HG03442 (cell line): Measurements from ENCODE around the gene GRIK1.

Source experiments
- ATAC-seq: cut with Tn5 transposase; IDR thresholded peaks from one replicate; pipeline ENCODE4 v1.9.1; 2021; ENCODE audit warnings: mild to moderate bottlenecking, moderate library complexity; ENCODE audit not compliant: unreplicated experiment

GRIK1 gene

DNA sequence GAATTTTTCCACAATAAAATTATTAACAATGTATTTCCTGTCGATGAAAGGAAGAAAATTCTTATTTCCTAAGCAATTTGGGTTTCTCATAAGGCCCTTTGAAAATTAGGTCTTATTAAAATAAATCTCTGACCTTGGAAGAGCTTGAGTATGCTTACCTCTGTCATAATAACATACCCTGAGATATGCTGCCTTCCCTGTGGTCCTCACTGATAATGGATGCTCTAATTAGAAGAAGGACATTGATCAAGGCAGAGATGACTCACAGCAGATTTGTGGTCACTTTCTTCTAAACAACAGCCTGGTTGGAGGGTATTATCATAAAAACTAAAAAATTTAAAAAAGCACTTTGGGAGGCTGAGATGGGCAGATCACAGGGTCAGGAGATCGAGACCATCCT, 217.8 kb downstream of the GRIK1 start:
- no peak for ATAC-seq

DNA sequence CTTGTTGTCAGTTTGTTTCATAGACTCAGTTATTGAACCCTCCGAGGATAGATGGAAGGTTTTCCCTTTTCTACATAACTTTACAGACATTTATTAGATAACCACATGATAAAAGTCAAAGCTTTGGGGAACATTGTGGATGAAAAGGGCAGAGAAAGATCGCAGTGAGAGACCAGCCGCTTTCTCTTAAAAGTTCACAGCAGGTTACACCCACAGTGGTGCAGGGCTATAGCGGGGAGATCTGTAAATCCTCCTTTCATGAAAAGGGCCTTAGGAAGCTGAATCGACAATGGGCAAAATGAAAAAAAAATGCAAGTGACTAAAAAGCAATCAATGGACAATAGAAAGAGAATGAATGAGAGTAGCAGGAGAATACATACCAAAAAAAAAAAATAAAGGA, 218.6 kb downstream of the GRIK1 start:
- ATAC-seq: no peak

- ATAC-seq: no peak
Observed at GRCh38 chr21:29719521-29719920, 220.3 kb downstream of the GRIK1 start.

GRCh38 chr21:29718081-29718815, 221.5 kb downstream of the GRIK1 start:
- ATAC-seq: no peak

DNA sequence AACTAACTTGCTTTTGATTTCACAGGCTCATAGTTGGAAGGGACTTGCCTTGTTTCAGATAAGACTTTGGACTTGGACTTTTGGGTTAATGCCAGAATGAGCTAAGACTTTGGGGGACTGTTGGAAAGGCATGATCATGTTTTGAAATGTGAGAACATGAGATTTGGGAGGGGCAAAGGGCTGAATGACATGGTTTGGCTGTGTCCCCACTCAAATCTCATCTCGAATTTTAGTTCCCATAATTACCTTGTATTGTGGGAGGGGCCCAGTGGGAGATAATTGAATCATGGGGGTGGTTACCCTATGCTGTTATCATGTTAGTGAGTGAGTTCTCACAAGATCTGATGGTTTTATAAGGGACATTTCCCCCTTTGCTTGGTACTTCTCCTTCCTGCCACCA, 222.1 kb downstream of the GRIK1 start:
- no peak for ATAC-seq

DNA sequence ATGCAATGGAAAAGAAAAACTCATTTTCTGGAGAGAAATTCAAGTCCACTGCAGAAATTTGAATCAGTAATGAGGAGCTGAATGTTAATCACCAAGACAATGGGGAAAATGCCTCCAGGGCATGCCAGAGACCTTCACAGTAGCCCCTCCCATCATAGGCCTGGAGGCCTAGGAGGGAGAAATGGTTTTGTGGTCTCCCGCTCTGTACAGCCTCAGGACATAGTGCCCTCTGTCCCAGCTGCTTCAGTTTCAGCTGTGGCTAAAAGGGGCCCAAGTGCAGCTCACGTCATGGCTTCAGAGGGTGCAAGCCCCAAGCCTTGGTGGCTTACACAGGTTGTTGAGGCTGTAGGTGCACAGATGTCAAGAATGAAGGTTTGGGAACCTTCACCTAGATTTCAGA, 223.0 kb downstream of the GRIK1 start:
- ATAC-seq: no peak

DNA sequence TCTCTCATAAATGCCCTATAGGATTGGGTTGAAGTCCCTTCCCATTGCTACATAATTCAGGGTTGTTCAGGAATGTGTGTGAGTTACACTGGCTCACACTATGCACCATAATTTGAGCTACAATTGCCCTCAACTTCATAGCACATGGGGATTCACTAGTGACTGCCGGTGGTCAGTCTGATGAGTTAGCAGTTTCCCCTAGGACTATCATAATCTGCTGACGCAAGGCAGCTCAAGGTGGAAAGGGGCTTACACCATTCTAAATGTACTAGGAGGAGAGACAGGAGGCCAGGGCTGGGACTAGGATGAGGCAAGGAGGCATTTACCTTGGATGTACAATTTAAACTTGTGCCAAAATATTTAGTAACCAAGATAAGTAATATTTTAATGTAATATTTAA, 224.7 kb downstream of the GRIK1 start:
- no peak for ATAC-seq

DNA sequence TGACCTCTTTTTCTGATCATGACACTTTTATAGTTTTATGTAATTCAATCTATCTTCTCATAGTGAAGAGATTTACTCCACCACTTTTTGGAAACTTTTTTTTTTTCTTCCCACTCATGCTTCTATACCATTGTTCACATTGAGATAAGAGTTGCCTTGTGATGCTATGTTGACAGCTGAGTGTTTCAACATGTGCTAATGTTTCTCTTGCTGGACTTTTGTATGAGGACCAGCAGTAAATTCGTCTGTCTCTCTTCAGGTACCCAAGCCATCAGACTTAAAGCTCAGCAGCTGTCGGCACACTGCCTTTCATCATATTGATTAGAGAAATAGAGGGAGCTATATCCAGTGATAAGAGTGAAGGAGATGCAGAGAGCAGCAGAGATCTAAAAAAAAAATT, 227.0 kb downstream of the GRIK1 start:
- no peak for ATAC-seq

GRCh38 chr21:29711236-29711635, 228.6 kb downstream of the GRIK1 start:
- ATAC-seq: no peak

DNA sequence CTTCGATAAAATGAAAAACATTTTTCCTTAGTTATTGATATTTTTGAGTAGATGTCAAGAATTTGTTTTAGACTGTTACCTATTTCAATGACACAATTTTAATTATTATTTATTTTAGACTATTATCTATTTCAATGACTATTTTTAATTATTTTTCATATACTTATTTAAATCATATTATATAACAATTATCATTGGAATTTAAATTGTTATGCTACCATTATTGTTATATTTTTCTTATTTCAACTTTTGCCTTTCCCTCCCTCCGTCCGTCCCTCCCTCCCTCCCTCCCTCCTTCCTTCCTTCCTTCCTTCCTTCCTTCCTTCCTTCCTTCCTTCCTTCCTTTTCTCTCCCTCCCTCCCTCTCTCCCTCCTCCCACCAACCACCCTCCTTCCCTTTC, 229.3 kb downstream of the GRIK1 start:
- ATAC-seq: no peak

DNA sequence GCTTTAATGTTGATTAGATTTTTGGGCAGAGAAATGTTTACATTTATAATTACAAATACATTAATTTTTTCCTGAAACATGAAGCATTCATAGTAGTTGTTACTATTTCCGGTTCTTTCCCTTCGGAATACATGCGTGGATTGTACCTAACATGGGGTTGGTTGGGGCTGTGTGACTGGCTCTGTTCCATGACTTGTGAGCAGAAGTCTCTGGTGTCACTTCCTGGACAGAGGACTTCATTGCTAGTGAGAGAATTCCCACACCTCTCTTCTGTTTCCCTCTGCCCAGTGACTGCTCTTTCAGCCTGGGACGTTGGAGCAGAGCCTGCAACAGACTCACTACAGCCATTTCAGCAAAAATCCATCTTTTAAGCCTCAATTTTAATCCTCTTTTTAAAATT, 231.4 kb downstream of the GRIK1 start:
- no peak for ATAC-seq

DNA sequence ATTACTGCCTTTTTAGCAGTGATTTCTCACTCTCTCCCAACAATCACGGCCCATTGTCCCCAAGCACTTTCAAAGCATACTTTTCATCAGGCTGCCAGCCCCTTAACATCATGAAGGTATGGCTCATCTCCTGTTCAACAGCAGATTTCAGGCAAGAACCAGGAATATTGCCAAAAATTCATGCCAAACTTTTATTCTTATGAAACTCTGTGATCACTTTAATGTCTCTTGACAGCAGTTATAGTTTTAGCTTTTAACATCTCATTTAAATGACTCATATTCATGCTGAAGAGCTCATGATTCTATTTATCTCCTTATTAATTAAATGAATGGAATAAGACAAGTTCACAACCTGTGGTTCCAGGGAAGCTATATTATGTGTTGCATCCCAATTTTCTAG, 235.1 kb downstream of the GRIK1 start:
- no peak for ATAC-seq

DNA sequence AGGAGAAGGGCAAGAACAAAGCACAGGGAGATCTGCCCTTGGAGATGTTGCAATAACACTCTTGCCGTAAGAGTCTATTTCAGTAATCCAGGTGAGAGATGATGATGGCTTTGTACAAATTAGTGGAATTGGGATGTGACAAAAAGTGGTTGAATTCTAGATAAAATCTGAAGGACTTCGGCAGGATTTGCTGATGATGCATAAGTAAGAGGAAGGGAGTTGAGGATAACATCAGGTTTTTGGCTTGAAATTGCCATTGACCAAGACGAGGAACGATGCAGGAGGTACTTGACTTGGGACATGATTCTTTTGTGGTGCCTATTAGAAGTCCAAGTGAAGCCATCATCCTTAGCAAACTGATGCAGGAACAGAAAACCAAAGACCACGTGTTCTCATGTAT, 238.1 kb downstream of the GRIK1 start:
- ATAC-seq: no peak

GRCh38 chr21:29697555-29698193, 242.1 kb downstream of the GRIK1 start:
- ATAC-seq: peak; percentile 68

DNA sequence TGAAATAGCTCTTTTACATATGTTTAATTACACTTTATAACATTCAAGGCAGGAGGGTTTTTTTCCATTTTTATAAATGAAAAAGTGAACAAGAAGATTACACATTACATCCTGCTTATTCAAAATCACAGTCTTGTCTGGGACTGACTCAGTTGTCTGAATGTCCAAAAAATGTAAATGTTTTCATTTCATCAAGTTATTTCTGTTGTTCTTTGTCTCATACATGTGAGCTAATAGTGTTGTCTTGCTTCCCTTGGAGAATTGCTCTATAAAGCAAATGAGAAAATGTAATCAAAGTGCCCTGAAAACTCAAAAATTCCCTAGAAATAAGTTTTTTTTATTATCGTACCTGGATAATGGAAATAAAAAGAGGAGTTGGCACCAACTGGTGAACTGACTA, 242.9 kb downstream of the GRIK1 start:
- ATAC-seq: no peak

DNA sequence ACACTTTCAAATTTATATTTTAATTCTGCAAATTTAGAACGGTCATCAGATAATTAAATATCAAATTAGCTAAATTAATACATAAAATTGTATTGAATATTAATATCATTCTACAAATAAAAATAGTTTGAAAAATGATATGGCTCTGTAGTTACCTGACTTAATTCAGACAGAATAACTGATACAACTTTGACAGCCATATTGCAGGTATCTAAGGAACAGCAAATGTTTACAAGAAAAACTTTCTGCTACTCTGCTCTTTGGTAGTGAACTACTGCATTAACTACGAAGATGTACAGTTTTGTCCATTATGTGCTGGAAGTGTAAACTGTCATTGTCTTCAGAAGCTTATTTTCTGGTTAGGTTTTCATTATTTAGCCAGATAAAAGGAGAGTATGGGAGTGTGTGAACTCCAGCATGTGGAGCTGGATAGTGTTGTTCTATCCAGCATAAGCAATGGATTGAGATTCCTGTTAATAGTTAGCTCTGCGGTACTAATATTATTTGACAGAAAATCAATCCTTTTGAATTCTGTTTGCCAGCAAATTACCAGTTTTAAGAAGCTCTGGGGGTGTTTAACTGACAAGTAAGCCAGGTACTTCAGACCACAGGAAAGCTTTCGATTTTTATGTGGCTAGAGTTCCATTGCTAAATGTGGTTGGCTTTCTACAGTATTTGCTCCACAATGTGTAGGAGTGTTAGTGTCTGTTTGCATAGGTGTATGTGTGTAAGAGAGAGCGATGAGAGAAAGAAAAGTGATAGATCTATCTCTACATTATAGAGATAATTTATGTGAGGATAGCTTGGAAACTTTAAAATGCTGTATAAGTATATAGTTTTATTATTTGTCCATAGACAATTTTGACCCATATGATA, 247.9 kb downstream of the GRIK1 start:
- ATAC-seq: no peak

DNA sequence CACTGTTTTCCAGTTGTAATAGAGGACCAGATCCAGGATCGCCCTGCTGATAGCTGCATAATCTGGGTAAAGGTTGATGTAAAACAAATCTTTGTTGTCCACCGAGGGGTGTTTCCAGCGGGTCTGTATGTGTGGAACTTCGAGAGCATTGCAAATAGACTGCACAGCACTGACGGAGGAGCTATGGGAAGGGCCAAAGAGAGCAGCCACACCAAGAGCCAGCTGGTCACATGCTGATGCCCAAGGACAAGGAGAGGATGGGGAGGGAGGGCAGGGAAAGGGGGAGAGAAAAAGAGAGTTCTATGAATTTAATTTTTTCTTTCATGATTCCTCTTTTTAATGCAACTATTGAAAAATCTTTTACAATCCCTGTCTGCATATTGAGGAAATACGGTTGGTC, 250.0 kb downstream of the GRIK1 start:
- no peak for ATAC-seq

DNA sequence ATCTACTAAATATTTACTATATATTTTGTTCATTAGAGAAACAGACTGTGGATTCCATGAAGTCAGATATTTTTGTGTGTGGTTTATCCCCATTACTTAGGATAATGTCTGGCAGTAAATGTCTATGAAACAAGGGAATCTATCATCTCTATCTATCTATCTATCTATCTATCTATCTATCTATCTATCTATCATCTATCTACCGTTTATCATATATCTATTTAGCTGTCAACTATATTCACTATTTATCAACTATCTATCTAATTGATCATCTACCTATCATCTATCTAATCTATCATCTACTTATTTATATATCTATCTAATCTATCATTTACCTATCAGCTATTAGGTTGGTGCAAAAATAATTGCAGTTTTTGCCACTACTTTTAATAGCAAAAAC, 255.7 kb downstream of the GRIK1 start:
- no peak for ATAC-seq

DNA sequence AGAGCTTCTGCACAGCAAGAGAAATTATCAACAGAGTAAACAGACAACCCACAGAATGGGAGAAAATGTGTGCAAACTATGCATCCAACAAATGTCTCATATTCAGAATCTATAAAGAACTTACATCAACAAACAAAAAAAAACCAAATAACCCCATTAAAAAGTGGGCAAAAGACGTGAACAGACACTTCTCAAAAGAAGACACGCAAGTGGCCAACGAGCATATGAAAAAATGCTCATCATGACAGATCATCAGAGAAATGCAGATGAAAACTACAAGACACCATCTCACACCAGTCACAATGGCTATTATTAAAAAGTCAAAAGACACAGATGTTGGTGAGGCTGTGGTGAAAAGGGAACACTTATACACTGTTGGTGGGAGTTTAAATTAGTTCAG, 257.0 kb downstream of the GRIK1 start:
- ATAC-seq: no peak

- ATAC-seq: no peak
Observed at GRCh38 chr21:29680273-29680672, 259.5 kb downstream of the GRIK1 start.

GRCh38 chr21:29678626-29679025, 261.2 kb downstream of the GRIK1 start:
- ATAC-seq: no peak

GRCh38 chr21:29677326-29677725, 262.5 kb downstream of the GRIK1 start:
- no peak for ATAC-seq
